Panc1 (cell line): ENCODE results near the gene XRCC2.

Source experiments
- CTCF ChIP-seq: fragments of 450-650 bp; IDR thresholded peaks from 2 replicates; pipeline ENCODE4 v1.5.1; 2017; ENCODE audit warnings: mild to moderate bottlenecking
- POLR2AphosphoS5 ChIP-seq: IDR thresholded peaks from 2 replicates; pipeline ENCODE4 v1.6.1; 2012; ENCODE audit warnings: mild to moderate bottlenecking, low read depth, low read length, moderate library complexity
- REST ChIP-seq, 2 experiments: IDR thresholded peaks; 2 replicates each; pipeline ENCODE4 v1.6.1; 2011 to 2012; ENCODE audit warnings: low read depth in 2 of 2, control low read depth in 1 of 2, low read length in 1 of 2, mild to moderate bottlenecking in 1 of 2, moderate library complexity in 1 of 2; ENCODE audit not compliant: insufficient read depth in 1 of 2
- SIN3A ChIP-seq: IDR thresholded peaks from 2 replicates; pipeline ENCODE4 v1.6.1; 2012; ENCODE audit warnings: low read depth, mild to moderate bottlenecking, low read length, moderate library complexity, borderline replicate concordance; ENCODE audit not compliant: insufficient read depth
- TCF7L2 ChIP-seq: IDR thresholded peaks from 2 replicates; pipeline ENCODE4 v1.6.1; 2011; ENCODE audit warnings: mild to moderate bottlenecking, low read depth, low read length, inconsistent platforms

- TF ChIP-seq POLR2AphosphoS5: no peak
- TF ChIP-seq CTCF: no peak
- no peak for TF ChIP-seq SIN3A
- no peak for TF ChIP-seq REST (IDR thresholded peaks at IDR 0.05; ENCODE audit: insufficient read depth in 1 of 2, low read depth in 2 of 2, low read length in 1 of 2)
- no peak for TF ChIP-seq TCF7L2
Observed at GRCh38 chr7:152633072-152633471, 42.9 kb downstream of the XRCC2 start.
